Midbrain (tissue), 1 donor: ENCODE results near the gene USP10.

ENCODE experiments used
- DNase-seq: peaks from one replicate; lab custom pipeline; 2025; lab: John Stamatoyannopoulos, UW

The USP10 gene

GRCh38 chr16:84822990-84823389 lies 123.2 kb downstream of the USP10 start:
- no peak for DNase-seq

DNA sequence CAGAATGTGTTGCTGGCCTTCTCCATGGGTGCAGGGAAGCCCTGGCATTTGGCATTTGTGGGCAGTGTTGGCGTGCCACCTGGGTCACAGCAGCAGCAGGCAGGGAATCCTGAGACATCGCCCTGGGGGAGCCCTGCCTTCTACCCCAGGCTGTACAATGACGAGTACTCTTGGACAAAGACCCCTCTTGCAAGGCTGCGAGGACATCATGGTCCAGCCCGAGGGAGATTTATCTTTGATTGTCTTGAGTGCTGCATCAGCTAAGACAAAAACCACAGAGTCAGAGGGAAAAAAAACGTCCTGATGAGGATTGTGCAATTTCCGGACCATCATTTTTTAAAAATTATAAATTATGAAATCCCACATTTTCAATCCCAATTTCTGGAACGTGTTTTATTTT lies 123.7 kb downstream of the USP10 start:
- DNase-seq, result no peak

DNA sequence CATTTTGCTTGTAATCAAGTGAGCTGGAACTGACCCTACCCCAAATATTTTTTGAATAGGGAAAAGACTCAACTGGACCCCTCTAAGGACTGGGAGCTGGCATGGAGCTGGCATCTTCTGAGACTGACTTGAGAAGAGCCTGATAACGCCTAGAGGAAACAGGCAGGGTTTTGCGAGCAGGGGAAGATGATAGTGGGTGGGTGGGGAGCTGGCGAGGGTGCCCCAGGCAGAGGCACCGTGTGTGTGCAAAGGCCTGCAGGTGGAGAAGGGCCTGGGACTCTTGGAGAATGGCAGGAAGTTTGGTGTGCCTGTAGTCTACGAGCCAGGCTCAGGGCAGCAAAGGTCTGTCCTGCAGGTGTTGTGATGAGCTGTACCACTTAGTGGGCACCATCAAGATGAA lies 124.1 kb downstream of the USP10 start:
- no peak for DNase-seq

DNA sequence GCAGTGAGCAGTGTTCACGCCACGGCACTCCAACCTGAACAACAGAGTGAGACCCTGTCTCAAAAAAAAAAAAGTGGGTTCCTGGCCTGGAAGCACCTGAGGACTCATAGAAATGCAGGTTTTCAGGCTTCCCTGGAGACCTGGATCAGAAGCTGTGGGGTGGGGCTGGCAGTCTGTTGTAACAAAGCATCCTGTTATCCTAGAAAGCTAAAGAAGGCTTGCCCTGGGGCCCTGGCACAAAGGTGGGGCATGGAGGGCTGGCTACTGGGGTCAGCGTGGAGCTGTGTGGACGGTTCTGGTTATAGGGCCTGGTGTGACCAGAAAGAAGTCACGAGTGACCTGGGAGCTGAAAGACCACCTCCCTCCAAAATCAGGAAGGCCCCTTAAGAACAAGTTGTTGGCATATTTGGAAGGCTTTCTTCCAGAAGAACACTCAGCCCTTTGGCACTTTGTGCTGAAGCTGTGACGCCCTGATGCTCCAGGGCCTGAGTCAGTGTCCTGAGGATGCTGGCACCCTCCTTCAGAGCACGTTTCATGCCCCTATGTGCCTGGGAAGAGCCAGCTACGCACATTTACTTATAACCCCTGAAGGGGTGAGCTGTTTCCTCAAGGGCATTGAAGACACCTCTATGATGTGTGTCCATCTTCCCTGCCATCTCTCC lies 126.2 kb downstream of the USP10 start:
- no peak for DNase-seq

DNA sequence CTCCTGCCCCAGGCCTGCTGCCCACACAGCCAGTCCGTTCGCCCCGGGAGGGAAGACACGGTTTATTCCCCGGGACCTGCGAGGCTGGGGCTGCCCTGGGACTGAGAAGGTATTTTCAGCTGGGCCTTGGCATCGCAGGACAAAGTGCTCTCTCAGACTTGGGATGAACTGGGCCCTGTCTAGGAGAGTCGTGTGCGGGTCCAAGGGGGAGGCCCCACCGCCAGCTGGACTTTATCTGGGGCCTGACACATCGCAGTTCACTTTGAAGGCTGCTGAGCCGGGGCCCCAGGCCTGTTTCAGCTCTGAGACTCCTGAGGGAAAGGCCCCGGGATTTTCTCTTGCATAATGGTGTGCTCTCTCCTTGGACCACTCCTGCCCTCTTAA lies 126.8 kb downstream of the USP10 start:
- no peak for DNase-seq

GRCh38 chr16:84827131-84827574 lies 127.4 kb downstream of the USP10 start:
- no peak for DNase-seq

DNA sequence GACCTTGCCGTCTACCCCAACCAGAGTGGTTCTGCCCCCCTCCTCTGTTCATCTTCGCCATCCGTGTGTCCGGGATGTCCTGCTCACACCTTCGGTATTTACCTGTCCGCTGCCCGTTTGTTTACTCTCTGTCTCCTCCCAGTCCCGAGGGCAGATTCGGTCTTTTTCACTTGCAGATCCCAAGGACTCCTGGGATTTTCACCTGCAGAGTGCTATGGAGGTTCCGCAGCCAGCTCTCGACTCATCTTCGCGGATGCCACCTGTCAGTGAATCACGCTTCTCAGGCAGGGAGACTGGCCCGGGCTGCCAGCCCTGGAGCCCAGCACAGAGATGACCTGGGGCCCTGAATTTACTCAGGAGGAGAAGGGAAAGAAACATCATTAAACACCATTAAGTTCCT lies 128.1 kb downstream of the USP10 start:
- DNase-seq, result no peak

- no peak for DNase-seq
These were observed 128.5 kb downstream of the USP10 start for GRCh38 chr16:84828322-84828721.
